HG03159 (cell line): ENCODE data around the gene CP.
"Not testable (repeated sequence)": the region's sequence is repeated elsewhere in the genome, so short reads cannot be mapped to it uniquely, and the experiment has no call there.

Source experiments
- ATAC-seq: cut with Tn5 transposase; IDR thresholded peaks from one replicate; pipeline ENCODE4 v1.9.1; 2021; ENCODE audit warnings: mild to moderate bottlenecking, moderate library complexity; ENCODE audit not compliant: unreplicated experiment

Gene CP

GRCh38 chr3:149221783-149222517, at the start of gene CP:
Gene CP (minus strand): TSS chr3:149221829. CDS start chr3:149221792, 37 bp downstream.
- ATAC-seq = no peak

GRCh38 chr3:149270180-149270579, 48.6 kb upstream of the CP start:
- ATAC-seq = no peak

GRCh38 chr3:149269687-149270086, 48.1 kb upstream of the CP start:
- ATAC-seq = no peak

GRCh38 chr3:149267565-149267964, 45.9 kb upstream of the CP start:
- peak; percentile 54 for ATAC-seq

GRCh38 chr3:149266736-149267135, 45.1 kb upstream of the CP start:
- ATAC-seq = no peak

GRCh38 chr3:149263856-149264255, 42.2 kb upstream of the CP start:
- ATAC-seq = no peak

GRCh38 chr3:149258714-149259113, 37.1 kb upstream of the CP start:
- no peak for ATAC-seq

GRCh38 chr3:149258298-149258697, 36.7 kb upstream of the CP start:
- ATAC-seq = no peak

- ATAC-seq = no peak
Measured at GRCh38 chr3:149252272-149252671, 30.6 kb upstream of the CP start.

- no peak for ATAC-seq
Measured at GRCh38 chr3:149251186-149251585, 29.6 kb upstream of the CP start.

- ATAC-seq = peak; percentile 45
Measured at GRCh38 chr3:149247929-149248691, 26.5 kb upstream of the CP start.

GRCh38 chr3:149247008-149247710, 25.5 kb upstream of the CP start:
- no peak for ATAC-seq

GRCh38 chr3:149245738-149246451, 24.3 kb upstream of the CP start:
- peak; percentile 86 for ATAC-seq

- ATAC-seq = peak; percentile 34
Measured at GRCh38 chr3:149243540-149243939, 21.9 kb upstream of the CP start.

- no peak for ATAC-seq
Measured at GRCh38 chr3:149239357-149239936, 17.8 kb upstream of the CP start.

- ATAC-seq = not testable (repeated sequence)
Measured at GRCh38 chr3:149238268-149238667, 16.6 kb upstream of the CP start.

- ATAC-seq = no peak
Measured at GRCh38 chr3:149235599-149236424, 14.2 kb upstream of the CP start.

- no peak for ATAC-seq
Measured at GRCh38 chr3:149234671-149235245, 13.1 kb upstream of the CP start.

GRCh38 chr3:149233323-149233722, 11.7 kb upstream of the CP start:
- ATAC-seq = no peak
